Cardiac muscle cell (in vitro differentiated cells and primary cell): ENCODE results near the gene ADAM12. TPM values are rescaled to one million over a fixed set of nuclear protein-coding genes. Genes with fewer than 3 reads are reported as not detected.

Experiments
- DNase-seq, 2 donors: peaks; one replicate each; pipeline versions ENCODE4 v3.0.0 to v3.0.0-alpha.2; 2010 to 2017; ENCODE audit warnings: low read depth in 1 of 2, low spot score in 1 of 2
- H3K27ac ChIP-seq: fragments of 200-600 bp; sonication (generic); 2 replicates; pipeline ENCODE4 v1.5.1; 2016
- H3K27me3 ChIP-seq: fragments of 200-600 bp; sonication (generic); 2 replicates; pipeline ENCODE4 v1.6.0; 2016; ENCODE audit warnings: control low read depth
- H3K36me3 ChIP-seq: fragments of 200-600 bp; sonication (generic); 2 replicates; pipeline ENCODE4 v1.5.1; 2016; ENCODE audit warnings: control low read depth
- H3K4me1 ChIP-seq: fragments of 200-600 bp; sonication (generic); 2 replicates; pipeline ENCODE4 v1.8.1; 2017; ENCODE audit warnings: low read depth, mild to moderate bottlenecking, mixed run types
- H3K4me3 ChIP-seq: fragments of 200-600 bp; sonication (generic); 2 replicates; pipeline ENCODE4 v1.5.1; 2016; ENCODE audit warnings: mild to moderate bottlenecking
- H3K9me3 ChIP-seq: fragments of 200-600 bp; sonication (generic); 2 replicates; pipeline ENCODE4 v1.5.1; 2017; ENCODE audit warnings: low read depth, mild to moderate bottlenecking, control low read depth
- CTCF ChIP-seq: IDR thresholded peaks from 2 replicates; pipeline ENCODE4 v1.5.1; 2012; ENCODE audit warnings: low read depth, mild to moderate bottlenecking, low read length
- polyA plus RNA-seq: library from polyadenylated mRNA; unstranded; fragments of >200 nt; fragmentation: Nextera tagmentation; extraction: Ambion mirVana; gene quantifications from 2 replicates; pipeline ENCODE4 v1.2.1, GENCODE V29; 2016
- total RNA-seq: library from RNA; depleted of rRNA; stranded (reverse); fragments of >200 nt; gene quantifications from 2 replicates; pipeline ENCODE4 v1.2.3, GENCODE V29; 2016

The ADAM12 gene
- total and polyA plus RNA-seq, 2 experiments from 2014 or later: 0.18 to 1.1 TPM

- Histone ChIP-seq H3K9me3 (no peaks in the 10 kb centered on the region), H3K4me1 (peaks cover 13% of the 10 kb centered on the region), H3K27me3 (no peaks in the 10 kb centered on the region), H3K4me3 (no peak overlapping the region), H3K36me3 (no peaks in the 10 kb centered on the region), H3K27ac (no peak overlapping the region)
- TF ChIP-seq CTCF: no peak
- DNase-seq: no peak
Measured at GRCh38 chr10:126210051-126210651, 178.1 kb downstream of the ADAM12 start.

- no peak for DNase-seq
- Histone ChIP-seq H3K9me3 (no peaks in the 10 kb centered on the region), H3K27ac (no peak overlapping the region), H3K36me3 (no peaks in the 10 kb centered on the region), H3K4me3 (no peak overlapping the region), H3K27me3 (no peaks in the 10 kb centered on the region), H3K4me1 (peaks cover 13% of the 10 kb centered on the region)
- TF ChIP-seq CTCF: no peak
Measured at GRCh38 chr10:126209451-126209850, 178.8 kb downstream of the ADAM12 start.

- no peak for TF ChIP-seq CTCF
- Histone ChIP-seq H3K9me3 (no peaks in the 10 kb centered on the region), H3K4me1 (peaks cover 13% of the 10 kb centered on the region), H3K36me3 (no peaks in the 10 kb centered on the region), H3K27ac (no peak overlapping the region), H3K4me3 (no peak overlapping the region), H3K27me3 (no peaks in the 10 kb centered on the region)
- DNase-seq: peak; percentile 45 to 71
Measured at GRCh38 chr10:126208726-126209302, 179.5 kb downstream of the ADAM12 start.

GRCh38 chr10:126207851-126208250 lies 180.4 kb downstream of the ADAM12 start:
- Histone ChIP-seq H3K9me3 (no peaks in the 10 kb centered on the region), H3K27ac (no peak overlapping the region), H3K27me3 (no peaks in the 10 kb centered on the region), H3K4me1 (peaks cover 18% of the 10 kb centered on the region), H3K4me3 (no peak overlapping the region), H3K36me3 (no peaks in the 10 kb centered on the region)
- no peak for TF ChIP-seq CTCF
- DNase-seq: no peak

GRCh38 chr10:126207313-126207771 lies 180.9 kb downstream of the ADAM12 start:
- TF ChIP-seq CTCF: no peak
- no peaks in the 10 kb centered on the region for H3K27me3 ChIP-seq
- no peak overlapping the region for H3K4me3 ChIP-seq
- no peak overlapping the region for H3K27ac ChIP-seq
- no peaks in the 10 kb centered on the region for H3K36me3 ChIP-seq
- peaks cover 21% of the 10 kb centered on the region for H3K4me1 ChIP-seq
- H3K9me3 ChIP-seq: no peaks in the 10 kb centered on the region
- DNase-seq: no peak
